Stimulated activated CD8-positive, alpha-beta memory T cell treated with anti-CD3 and anti-CD28 coated beads, Interleukin-12 subunit alpha, Interleukin-12 subunit beta, amount 100 ng/mL, for 1 hour (primary cell): Measurements from ENCODE around the gene KIF16B.
"Not testable (repeated sequence)": the region's sequence is repeated elsewhere in the genome, so short reads cannot be mapped to it uniquely, and the experiment has no call there.

Source experiments
- DNase-seq: peaks from one replicate; pipeline ENCODE4 v3.0.0-alpha.2; 2020; ENCODE audit warnings: low read depth

The KIF16B gene

GRCh38 chr20:16520154-16520553, 53.1 kb downstream of the KIF16B start:
- DNase-seq: no peak

- not testable (repeated sequence) for DNase-seq
These were observed 53.6 kb downstream of the KIF16B start for GRCh38 chr20:16519673-16520072.

DNA sequence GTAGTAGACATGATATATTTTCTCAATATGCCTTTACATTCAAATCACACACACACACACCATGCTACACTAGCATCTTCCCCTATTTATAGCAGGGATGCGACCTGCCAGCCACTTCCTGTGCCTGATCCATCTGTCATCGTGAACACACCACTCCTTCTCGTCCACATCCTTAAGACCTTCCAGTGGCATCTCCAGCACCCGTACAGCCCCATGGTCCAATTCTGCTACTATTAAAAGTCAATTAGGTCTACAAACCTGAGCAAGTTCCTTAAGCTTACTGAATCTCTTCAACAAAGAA, 54.5 kb downstream of the KIF16B start:
- DNase-seq: no peak

- DNase-seq: no peak
These were observed 55.1 kb downstream of the KIF16B start for GRCh38 chr20:16517946-16518783.

GRCh38 chr20:16516794-16517193, 56.5 kb downstream of the KIF16B start:
- no peak for DNase-seq

DNA sequence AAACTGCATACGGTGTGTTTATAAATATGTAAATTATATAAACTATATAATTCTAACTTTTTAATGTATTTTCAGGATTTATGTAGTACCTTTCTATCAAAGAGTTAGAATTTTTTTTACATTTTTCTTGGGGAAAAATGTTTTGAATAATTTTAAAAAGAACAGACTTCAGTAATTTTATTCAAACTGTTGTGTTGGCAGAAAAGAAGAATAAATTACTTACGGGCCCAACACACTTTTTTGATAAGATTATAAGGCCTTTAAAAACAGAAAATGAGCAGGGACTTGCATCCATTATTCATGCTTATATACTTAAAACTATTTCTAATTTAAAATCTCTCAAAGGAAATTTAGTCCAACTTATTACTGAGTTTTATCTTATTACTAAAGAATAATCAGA, 58.2 kb downstream of the KIF16B start:
- no peak for DNase-seq

GRCh38 chr20:16514140-16514539, 59.1 kb downstream of the KIF16B start:
- no peak for DNase-seq

GRCh38 chr20:16505894-16506293, 67.4 kb downstream of the KIF16B start:
- no peak for DNase-seq

- DNase-seq: no peak
These were observed 71.9 kb downstream of the KIF16B start for GRCh38 chr20:16501301-16501700.

- no peak for DNase-seq
These were observed 73.1 kb downstream of the KIF16B start for GRCh38 chr20:16500197-16500596.

GRCh38 chr20:16498526-16499253, 74.6 kb downstream of the KIF16B start:
- DNase-seq: no peak

DNA sequence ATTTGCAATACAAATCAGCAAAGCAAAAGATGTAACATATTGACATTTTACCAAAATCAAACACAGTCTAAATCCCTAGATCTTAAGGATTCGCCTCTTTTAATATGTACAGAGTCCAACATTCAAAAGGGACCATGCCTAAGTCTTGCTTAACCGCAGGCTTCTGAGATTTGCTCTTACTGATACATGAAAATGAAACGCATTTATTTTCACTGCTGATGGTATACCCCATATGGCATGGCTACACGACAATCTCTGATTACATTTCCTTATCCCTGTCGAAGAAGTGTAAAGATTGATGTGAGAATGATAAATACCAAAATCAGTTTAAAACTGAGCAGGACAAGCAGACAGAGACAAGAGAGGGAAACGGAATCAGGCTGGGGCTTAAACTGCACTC, 75.4 kb downstream of the KIF16B start:
- no peak for DNase-seq

DNA sequence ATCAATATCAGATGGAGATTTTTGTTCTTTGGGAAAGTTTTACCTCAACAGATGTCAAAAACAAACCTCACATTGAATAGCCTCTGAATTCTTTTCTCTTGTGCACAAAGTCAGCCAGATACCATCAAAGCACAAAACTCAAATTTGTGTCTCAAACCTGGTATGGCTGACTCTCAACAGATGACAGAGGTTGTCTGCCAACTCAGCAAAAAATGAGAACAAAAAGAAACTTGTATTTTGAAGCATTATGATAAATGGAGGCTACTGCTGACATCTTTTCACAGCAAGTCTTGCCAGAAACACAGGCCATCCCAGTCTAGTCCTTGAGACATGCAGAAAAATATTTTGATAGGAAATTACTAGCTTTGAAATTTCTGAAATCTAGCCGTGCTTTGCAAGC, 79.8 kb downstream of the KIF16B start:
- no peak for DNase-seq

- no peak for DNase-seq
These were observed 81.8 kb downstream of the KIF16B start for GRCh38 chr20:16491294-16491905.

DNA sequence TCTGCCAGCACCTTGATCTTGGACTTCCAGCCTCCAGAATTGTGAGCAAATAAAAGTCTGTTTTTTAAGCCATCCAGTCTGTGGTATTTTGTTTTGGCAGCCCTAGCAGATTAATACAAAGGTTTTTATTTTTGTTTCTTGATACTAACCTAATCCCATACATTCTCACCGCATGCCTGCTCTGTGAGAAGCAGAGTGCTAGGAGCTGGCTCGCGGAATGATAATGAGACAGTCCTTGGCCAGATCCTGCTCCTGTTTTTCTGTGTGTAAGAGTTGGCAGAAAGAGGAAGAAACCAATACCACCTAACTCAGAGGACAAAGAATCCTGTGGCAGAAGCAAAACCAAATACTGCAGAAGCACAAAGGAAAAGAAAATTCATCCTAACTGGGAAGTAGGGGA, 82.6 kb downstream of the KIF16B start:
- DNase-seq: no peak

- DNase-seq: no peak
These were observed 84.6 kb downstream of the KIF16B start for GRCh38 chr20:16488616-16489015.

DNA sequence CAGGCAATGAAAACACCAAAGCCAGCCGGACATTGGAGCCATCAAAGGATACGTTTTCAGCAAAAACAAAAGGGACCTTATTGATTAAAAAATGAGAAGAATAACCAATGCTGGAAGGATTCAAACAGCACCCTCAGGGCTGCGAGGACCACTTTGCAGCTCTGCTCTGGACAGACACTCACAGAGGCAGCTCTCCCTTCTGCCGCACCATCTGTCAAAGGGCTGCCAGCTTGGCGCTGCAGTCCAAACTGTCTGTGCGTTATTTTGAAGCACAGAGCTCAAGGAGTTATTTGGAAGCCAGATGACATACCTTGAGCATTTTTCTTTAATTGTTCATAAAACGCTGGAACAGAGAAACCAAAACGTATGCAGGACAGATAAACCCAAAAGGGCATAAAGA, 85.2 kb downstream of the KIF16B start:
- DNase-seq: no peak

- no peak for DNase-seq
These were observed 86.7 kb downstream of the KIF16B start for GRCh38 chr20:16486532-16486931.

- DNase-seq: no peak
These were observed 87.8 kb downstream of the KIF16B start for GRCh38 chr20:16485401-16485800.

DNA sequence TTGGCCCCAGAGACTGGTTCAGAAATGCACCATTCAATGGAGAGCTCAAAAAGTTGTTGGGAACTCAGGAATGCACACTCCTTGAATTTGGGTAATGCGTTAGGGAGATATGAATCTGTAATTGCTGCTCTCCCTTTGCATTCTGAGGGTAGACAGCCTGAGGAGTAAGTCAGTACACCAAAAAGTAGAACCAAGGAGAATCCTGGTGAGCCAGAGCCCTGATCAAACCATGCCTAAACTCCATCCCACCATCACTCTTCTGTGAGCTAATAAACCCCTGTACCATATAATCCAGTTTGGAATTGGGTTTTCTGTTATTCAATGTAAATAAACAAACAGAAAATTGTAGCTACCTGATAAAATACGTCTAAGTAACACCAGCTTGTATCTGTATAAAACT, 90.2 kb downstream of the KIF16B start:
- no peak for DNase-seq

- DNase-seq: no peak
These were observed 91.3 kb downstream of the KIF16B start for GRCh38 chr20:16481977-16482376.

- DNase-seq: no peak
These were observed 93.6 kb downstream of the KIF16B start for GRCh38 chr20:16479666-16480065.

GRCh38 chr20:16477632-16478031, 95.6 kb downstream of the KIF16B start:
- no peak for DNase-seq
